Activated effector memory CD4-positive, alpha-beta T cell treated with anti-CD3 and anti-CD28 coated beads, Interleukin-2, amount 50 U/mL, for 16 hours (primary cell): ENCODE data around the gene BLZF1.
"Not testable (repeated sequence)": the region's sequence is repeated elsewhere in the genome, so short reads cannot be mapped to it uniquely, and the experiment has no call there.

Source experiments
- DNase-seq: peaks from one replicate; pipeline ENCODE4 v3.0.0-alpha.2; 2020

BLZF1 gene

GRCh38 chr1:169367686-169368405 lies at the start of gene BLZF1, which contains the start of gene NME7:
BLZF1 (plus strand) TSS chr1:169368195; CDS start chr1:169369523, 1,328 bp downstream.
NME7 (minus strand) TSS chr1:169367797; CDS start chr1:169367710, 87 bp downstream.
- DNase-seq, result peak; percentile 100

- DNase-seq, result no peak
Observed at GRCh38 chr1:169318536-169319244, 49.3 kb upstream of the BLZF1 start.

- DNase-seq, result no peak
Observed at GRCh38 chr1:169321539-169321938, 46.5 kb upstream of the BLZF1 start.

GRCh38 chr1:169322138-169322537 lies 45.9 kb upstream of the BLZF1 start:
- DNase-seq, result no peak

GRCh38 chr1:169325117-169325516 lies 42.9 kb upstream of the BLZF1 start:
- no peak for DNase-seq

GRCh38 chr1:169326261-169326955 lies 41.6 kb upstream of the BLZF1 start:
- no peak for DNase-seq

GRCh38 chr1:169326956-169327268 lies 41.1 kb upstream of the BLZF1 start:
- no peak for DNase-seq

GRCh38 chr1:169327875-169328274 lies 40.1 kb upstream of the BLZF1 start:
- no peak for DNase-seq

- DNase-seq, result no peak
Observed at GRCh38 chr1:169329383-169329782, 38.6 kb upstream of the BLZF1 start.

- no peak for DNase-seq
Observed at GRCh38 chr1:169330927-169331326, 37.1 kb upstream of the BLZF1 start.

GRCh38 chr1:169334727-169335126 lies 33.3 kb upstream of the BLZF1 start:
- not testable (repeated sequence) for DNase-seq

- not testable (repeated sequence) for DNase-seq
Observed at GRCh38 chr1:169336947-169337715, 30.9 kb upstream of the BLZF1 start.

GRCh38 chr1:169338617-169339016 lies 29.4 kb upstream of the BLZF1 start:
- DNase-seq, result no peak

- DNase-seq, result no peak
Observed at GRCh38 chr1:169339773-169340172, 28.2 kb upstream of the BLZF1 start.

- no peak for DNase-seq
Observed at GRCh38 chr1:169340882-169341281, 27.1 kb upstream of the BLZF1 start.

- DNase-seq, result not testable (repeated sequence)
Observed at GRCh38 chr1:169342096-169342495, 25.9 kb upstream of the BLZF1 start.

- DNase-seq, result no peak
Observed at GRCh38 chr1:169345511-169345910, 22.5 kb upstream of the BLZF1 start.

- no peak for DNase-seq
Observed at GRCh38 chr1:169346036-169346589, 21.9 kb upstream of the BLZF1 start.

GRCh38 chr1:169347688-169348382 lies 20.2 kb upstream of the BLZF1 start:
- DNase-seq, result no peak

GRCh38 chr1:169348383-169349036 lies 19.5 kb upstream of the BLZF1 start:
- no peak for DNase-seq

GRCh38 chr1:169360415-169360814 lies 7.6 kb upstream of the BLZF1 start:
- no peak for DNase-seq

GRCh38 chr1:169361281-169361680 lies 6.7 kb upstream of the BLZF1 start:
- no peak for DNase-seq
